K562 (cell line): Measurements from ENCODE around the gene P2RY6. TPM values are rescaled to one million over a fixed set of nuclear protein-coding genes. Genes with fewer than 3 reads are reported as not detected.

Source experiments
- ATAC-seq: fragments of 200-7000 bp; cut with Tn5 transposase; 3 replicates; pipeline ENCODE4 v1.9.1; 2020; ENCODE audit warnings: moderate library complexity
- BruUV-seq: library from RNA; stranded (reverse); fragments of 400-500 nt; replicated peaks from 2 replicates; lab custom pipeline; 2021; lab: Mats Ljungman, UMichigan
- CTCF ChIA-PET: fragments of 300-600 bp; formaldehyde crosslinking; extraction: SDS; loops from one replicate; lab custom pipeline; 2021; ENCODE audit warnings: low intra/inter-chr PET ratio; lab: Yijun Ruan, JAX
- POLR2A ChIA-PET: fragments of 300-600, 350-650 bp; sonication (Branson Sonifier 250); formaldehyde crosslinking; extraction: SDS; loops from one replicate; lab custom pipeline; 2021; ENCODE audit warnings: antibody characterized with exemption, inconsistent platforms; lab: Yijun Ruan, JAX
- DNase-seq, 4 experiments: peaks; one replicate each; pipeline versions ENCODE4 v3.0.0 to v3.0.0-alpha.2; 2011 to 2018; ENCODE audit warnings: low spot score in 3 of 4, mixed read lengths in 3 of 4; ENCODE audit errors: extremely low read depth in 1 of 4
- FAIRE-seq: peaks from 2 replicates; lab custom pipeline; 2011; peaks lifted over from hg19 to GRCh38; lab: Jason Lieb, UNC
- H2AFZ ChIP-seq: 2 replicates; pipeline ENCODE4 v1.6.0; 2011; ENCODE audit warnings: low read depth, low read length, control low read depth, inconsistent platforms
- H3K27ac ChIP-seq: fragments of 200-600 bp; 3 replicates; pipeline ENCODE4 v1.8.0; 2011; ENCODE audit warnings: low read depth, mild to moderate bottlenecking, control low read depth, inconsistent platforms, low read length, moderate library complexity, mixed read lengths; ENCODE audit errors: extremely low read depth
- H3K27me3 ChIP-seq, 2 experiments: fragments of 300-600 bp in 1 of 2; 2 replicates in 1 of 2; 3 replicates in 1 of 2; pipeline versions ENCODE4 v1.6.0 to v1.8.0; 2011; ENCODE audit warnings: inconsistent platforms in 2 of 2, low read length in 2 of 2, mild to moderate bottlenecking in 1 of 2, mixed read lengths in 1 of 2, moderate library complexity in 1 of 2; ENCODE audit not compliant: control insufficient read depth in 2 of 2, insufficient read depth in 2 of 2
- H3K36me3 ChIP-seq: fragments of 300-600 bp; 3 replicates; pipeline ENCODE4 v1.8.0; 2011; ENCODE audit warnings: mild to moderate bottlenecking, low read length, inconsistent platforms; ENCODE audit not compliant: control insufficient read depth, insufficient read depth
- H3K4me1 ChIP-seq, 2 experiments: fragments of 200-600 bp in 1 of 2; replicated peaks in 1 of 2; 2 replicates in 1 of 2; 3 replicates in 1 of 2; pipeline versions ENCODE4 v1.5.1 to v1.8.0; 2011; ENCODE audit warnings: inconsistent platforms in 2 of 2, low read length in 2 of 2, mild to moderate bottlenecking in 1 of 2, mixed read lengths in 1 of 2, moderate library complexity in 1 of 2; ENCODE audit not compliant: control insufficient read depth in 2 of 2, insufficient read depth in 2 of 2
- H3K4me2 ChIP-seq: 2 replicates; pipeline ENCODE4 v1.6.1; 2011; ENCODE audit warnings: low read length, control low read depth, inconsistent platforms, mixed read lengths; ENCODE audit not compliant: insufficient read depth
- H3K4me3 ChIP-seq: fragments of 200-600 bp; sonication (generic), shearing (Covaris generic); 2 replicates; pipeline ENCODE4 v1.5.1; 2016; ENCODE audit warnings: control low read depth, inconsistent platforms
- H3K79me2 ChIP-seq: fragments of 200-600 bp; 3 replicates; pipeline ENCODE4 v1.8.0; 2011; ENCODE audit warnings: low read length, inconsistent platforms; ENCODE audit not compliant: control insufficient read depth, insufficient read depth
- H3K9ac ChIP-seq, 2 experiments: 2 replicates each; pipeline versions ENCODE4 v1.6.0 to v1.6.1; 2011; ENCODE audit warnings: low read depth in 2 of 2, low read length in 2 of 2, control low read depth in 1 of 2, inconsistent platforms in 1 of 2, mild to moderate bottlenecking in 1 of 2, mixed read lengths in 1 of 2; ENCODE audit not compliant: insufficient read depth in 1 of 2
- H3K9me1 ChIP-seq: one replicate; pipeline ENCODE4 v1.6.0; 2011; ENCODE audit warnings: inconsistent platforms, mild to moderate bottlenecking, low read length, moderate library complexity; ENCODE audit not compliant: control insufficient read depth, insufficient read depth
- H3K9me3 ChIP-seq: replicated peaks from 2 replicates; pipeline ENCODE4 v1.5.1; 2011; ENCODE audit warnings: low read depth, low read length, inconsistent platforms; ENCODE audit not compliant: control insufficient read depth, insufficient read depth
- H4K20me1 ChIP-seq: replicated peaks from 2 replicates; pipeline ENCODE4 v1.6.1; 2011; ENCODE audit warnings: low read length, inconsistent platforms, mixed read lengths; ENCODE audit not compliant: control insufficient read depth, insufficient read depth
- CEBPB ChIP-seq: fragments of 450-650 bp; IDR thresholded peaks from 2 replicates; pipeline ENCODE4 v1.6.1; 2016; ENCODE audit warnings: missing genetic modification characterization, missing compliant biosample characterization
- E2F3 ChIP-seq: fragments of 250-450 bp; sonication (Bioruptor Pico); IDR thresholded peaks from 2 replicates; pipeline ENCODE4 v1.4.0; 2020; ENCODE audit warnings: mild to moderate bottlenecking
- GABPB1 ChIP-seq: sonication (generic); formaldehyde crosslinking; IDR thresholded peaks from 2 replicates; pipeline ENCODE4 v1.8.0; 2022; ENCODE audit warnings: mild to moderate bottlenecking, missing genetic modification reagents
- MYNN ChIP-seq, 2 experiments: sonication (generic); formaldehyde crosslinking in 1 of 2; IDR thresholded peaks; 2 replicates each; pipeline versions ENCODE4 v1.5.0 to v1.6.1; 2016 to 2020; ENCODE audit warnings: antibody characterized with exemption in 1 of 2, missing genetic modification reagents in 1 of 2
- ZFP36 ChIP-seq: fragments of 150-350 bp; IDR thresholded peaks from 2 replicates; pipeline ENCODE4 v1.6.1; 2018; ENCODE audit warnings: low read length, low read depth; ENCODE audit not compliant: partially characterized antibody
- WGBS: fragments of 100-300 bp; shearing (Covaris generic); methylation state at CpG from one replicate; pipeline ENCODE4 v1.1.6; 2016; ENCODE audit warnings: low coverage, mixed read lengths; ENCODE audit not compliant: insufficient coverage; ENCODE audit errors: missing lambda C conversion rate; 5-methylcytosine and 5-hydroxymethylcytosine counted together
- in situ Hi-C: fragments of 300-500 bp; cut with MboI; formaldehyde crosslinking; loops from 4 replicates; pipeline ENCODE4 v1.15.0; 2018; ENCODE audit warnings: inconsistent platforms, mixed read lengths
- intact Hi-C: fragments of 100-400 bp; cut with micrococcal nuclease; formaldehyde crosslinking; loops from 2 replicates; pipeline ENCODE4 v1.14.2; 2022
- polyA plus RNA-seq, 8 experiments: library from polyadenylated mRNA; depleted of rRNA in 4 of 8; stranded (reverse) in 5 of 8; unstranded in 3 of 8; fragments of >200 nt; fragmentation: Nextera tagmentation in 2 of 8; fragmentation: Illumina TruSeq in 1 of 8; extraction: Ambion mirVana in 2 of 8; extraction: Trizol in 1 of 8; gene quantifications; 2 replicates each; pipeline versions ENCODE4 v1.2.1 to v1.2.3, GENCODE V29; 2011 to 2014; ENCODE audit warnings: inconsistent platforms in 1 of 8, missing spikeins in 1 of 8
- total RNA-seq, 7 experiments: library from RNA; depleted of rRNA in 6 of 7; stranded (reverse); fragments of >200 nt in 6 of 7; fragmentation: Illumina TruSeq in 2 of 7; extraction: Trizol in 2 of 7; gene quantifications; 2 replicates each; pipeline versions ENCODE4 v1.2.1 to v1.2.3, GENCODE V29; 2011 to 2021; ENCODE audit warnings: low replicate concordance in 1 of 7

The P2RY6 gene
- total and polyA plus RNA-seq, 9 of the 15 experiments (the other 6 are each of a cell fraction or from before 2014, with no cell fraction given) = not detected

DNA sequence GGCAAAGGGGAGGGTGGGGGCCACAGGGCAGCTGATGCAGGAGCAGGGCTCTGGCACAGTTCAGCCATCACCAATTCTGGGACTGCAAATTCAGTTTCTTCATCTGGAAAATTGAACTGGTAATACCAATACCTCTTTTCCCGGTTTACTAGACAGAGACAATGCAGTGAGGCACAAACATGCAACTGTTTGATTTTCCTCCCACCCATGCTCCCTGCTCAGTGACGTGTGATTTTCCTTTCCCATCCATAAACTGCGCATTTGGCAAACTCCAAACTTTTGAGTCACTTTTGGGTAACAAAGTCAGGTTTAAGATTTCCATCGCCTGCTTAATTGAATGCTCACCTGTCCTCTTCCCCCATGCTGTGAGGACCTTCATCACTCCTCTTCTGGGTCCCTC is 30.8 kb upstream of the P2RY6 start:
- CTCF ChIA-PET = interaction anchor here (0.7 kb wide), 2 partner anchors 517 to 655 kb away, joined by 3 read pairs; no protein-coding TSS in a partner anchor
- no peak overlapping the region for H3K4me3 ChIP-seq
- H3K27me3 ChIP-seq = peaks cover 0 to 29% of the 10 kb centered on the region in 2 experiments; a peak in 3 of 5 replicates
- ATAC-seq (no peak), FAIRE-seq (no peak), DNase-seq (no peak)
- no peaks in the 10 kb centered on the region for H3K9me3 ChIP-seq
- H3K36me3 ChIP-seq = no peaks in the 10 kb centered on the region
- peaks cover 0 to 3% of the 10 kb centered on the region in 2 experiments; a peak in 1 of 5 replicates for H3K4me1 ChIP-seq
- H3K4me2 ChIP-seq = no peak overlapping the region
- no peak overlapping the region for H3K9ac ChIP-seq
- H3K9me1 ChIP-seq = no peaks in the 10 kb centered on the region
- POLR2A ChIA-PET = no interaction called here
- H4K20me1 ChIP-seq = no peaks in the 10 kb centered on the region
- 2% methylated on average over 4 of the region's 4 CpGs for WGBS
- intact Hi-C loops (no loop called here), in situ Hi-C loops (loop anchor here (5.0 kb wide), 1 partner anchor 414 kb away; no protein-coding TSS in a partner anchor)
- no peak overlapping the region for H3K27ac ChIP-seq
- no peaks in the 10 kb centered on the region for H3K79me2 ChIP-seq
- TF ChIP-seq ZFP36 (no peak), CEBPB (tag) (no peak), MYNN (IDR thresholded peaks at IDR 0.05) (no peak), MYNN (CRISPR knock-in tag; IDR thresholded peaks at IDR 0.05) (no peak), GABPB1 (CRISPR knock-in tag) (no peak), E2F3 (CRISPR knock-in tag) (no peak)
- H2AFZ ChIP-seq = no peak overlapping the region
- no TSS peak for BruUV-seq
